Loucy (cell line): ENCODE data around the gene TSR1.

Experiments used
- H2AFZ ChIP-seq: fragments of 200-600 bp; sonication (generic); 2 replicates; pipeline ENCODE4 v1.6.0; 2016; ENCODE audit warnings: antibody characterized with exemption, mild to moderate bottlenecking, low read length, moderate library complexity
- H3F3A ChIP-seq: fragments of 200-600 bp; 2 replicates; pipeline ENCODE4 v1.6.0; 2016; ENCODE audit warnings: antibody characterized with exemption, low read depth, mild to moderate bottlenecking
- H3K27me3 ChIP-seq: fragments of 200-600 bp; sonication (generic); 2 replicates; pipeline ENCODE4 v1.6.1; 2014; ENCODE audit warnings: low read length, mild to moderate bottlenecking; ENCODE audit not compliant: insufficient read depth, poor library complexity, severe bottlenecking
- H3K36me3 ChIP-seq: fragments of 200-600 bp; sonication (generic); 2 replicates; pipeline ENCODE4 v1.6.1; 2016; ENCODE audit warnings: low read length; ENCODE audit not compliant: insufficient read depth
- H3K4me1 ChIP-seq: fragments of 200-600 bp; sonication (generic); 2 replicates; pipeline ENCODE4 v1.5.1; 2014; ENCODE audit warnings: low read length, mild to moderate bottlenecking; ENCODE audit not compliant: insufficient read depth, poor library complexity, severe bottlenecking
- H3K4me2 ChIP-seq: fragments of 200-600 bp; sonication (generic); 2 replicates; pipeline ENCODE4 v1.6.0; 2014; ENCODE audit warnings: antibody characterized with exemption, low read length, low read depth, mild to moderate bottlenecking; ENCODE audit not compliant: poor library complexity, severe bottlenecking
- H3K4me3 ChIP-seq: fragments of 200-600 bp; sonication (generic); 2 replicates; pipeline ENCODE4 v1.5.1; 2014; ENCODE audit warnings: low read length, mild to moderate bottlenecking, mixed read lengths; ENCODE audit not compliant: poor library complexity, severe bottlenecking
- H3K79me2 ChIP-seq: fragments of 200-600 bp; sonication (generic); 2 replicates; pipeline ENCODE4 v1.6.1; 2014; ENCODE audit warnings: low read length; ENCODE audit not compliant: insufficient read depth
- H3K9ac ChIP-seq: fragments of 200-600 bp; sonication (generic); 2 replicates; pipeline ENCODE4 v1.6.0; 2014; ENCODE audit warnings: mild to moderate bottlenecking, low read depth, low read length, moderate library complexity; ENCODE audit not compliant: poor library complexity, severe bottlenecking
- H3K9me2 ChIP-seq: fragments of 200-600 bp; sonication (generic); replicated peaks from 2 replicates; pipeline ENCODE4 v1.6.1; 2016; ENCODE audit warnings: low read depth, low read length, mixed read lengths
- H3K9me3 ChIP-seq: fragments of 200-600 bp; sonication (generic); 2 replicates; pipeline ENCODE4 v1.6.1; 2014; ENCODE audit warnings: mild to moderate bottlenecking, antibody characterized with exemption, low read length, low read depth; ENCODE audit not compliant: insufficient read depth
- H4K20me1 ChIP-seq: fragments of 200-600 bp; sonication (generic); 2 replicates; pipeline ENCODE4 v1.6.0; 2014; ENCODE audit warnings: antibody characterized with exemption, low read length, mild to moderate bottlenecking; ENCODE audit not compliant: insufficient read depth, poor library complexity, severe bottlenecking
- CTCF ChIP-seq: fragments of 200-600 bp; sonication (generic); conservative IDR thresholded peaks from 2 replicates; pipeline ENCODE4 v1.5.1; 2014; ENCODE audit warnings: mild to moderate bottlenecking, antibody characterized with exemption, low read length
- EZH2phosphoT487 ChIP-seq: fragments of 200-600 bp; IDR thresholded peaks from 2 replicates; pipeline ENCODE4 v1.6.1; 2018; ENCODE audit warnings: antibody characterized with exemption, mild to moderate bottlenecking, moderate library complexity, borderline replicate concordance

The TSR1 gene

GRCh38 chr17:2369039-2369438 is 32.8 kb upstream of the TSR1 start:
- peaks cover 6% of the 10 kb centered on the region for H3K4me1 ChIP-seq
- no peaks in the 10 kb centered on the region for H3K9me2 ChIP-seq
- no peak overlapping the region for H3K4me2 ChIP-seq
- H3K79me2 ChIP-seq: no peaks in the 10 kb centered on the region
- no peak overlapping the region for H3K4me3 ChIP-seq
- no peak for TF ChIP-seq EZH2phosphoT487
- no peak for TF ChIP-seq CTCF
- H2AFZ ChIP-seq: no peak overlapping the region
- H3K9ac ChIP-seq: no peak overlapping the region
- peaks cover 6% of the 10 kb centered on the region; the same call in 1 of the 2 replicates for H3K36me3 ChIP-seq
- no peaks in the 10 kb centered on the region for H3F3A ChIP-seq
- H3K27me3 ChIP-seq: no peaks in the 10 kb centered on the region
- no peaks in the 10 kb centered on the region for H4K20me1 ChIP-seq
- no peaks in the 10 kb centered on the region for H3K9me3 ChIP-seq

DNA sequence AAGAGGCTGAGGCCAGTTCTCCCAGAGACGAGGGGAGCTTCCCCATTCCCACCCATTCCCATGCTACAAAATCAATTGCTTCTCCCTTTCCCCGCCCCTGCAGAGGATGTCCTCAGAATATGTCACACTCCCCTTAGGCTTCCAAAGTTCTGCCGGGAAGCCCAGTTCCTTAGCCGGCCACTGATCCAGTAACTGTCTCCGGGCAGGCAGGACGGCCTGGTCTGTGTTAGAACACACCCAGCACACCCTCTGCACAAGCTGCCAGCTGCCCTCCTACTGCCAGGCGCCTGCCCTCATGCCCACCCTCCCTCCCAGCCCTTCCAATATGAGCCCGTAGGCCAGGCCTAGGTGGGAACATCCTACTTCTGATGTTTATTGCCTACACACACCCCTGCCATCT is 32.1 kb upstream of the TSR1 start:
- H3F3A ChIP-seq: no peaks in the 10 kb centered on the region
- no peaks in the 10 kb centered on the region for H3K79me2 ChIP-seq
- H3K27me3 ChIP-seq: no peaks in the 10 kb centered on the region
- TF ChIP-seq CTCF (no peak), EZH2phosphoT487 (no peak)
- H3K4me2 ChIP-seq: no peak overlapping the region
- H3K4me1 ChIP-seq: peaks cover 6% of the 10 kb centered on the region
- H3K9ac ChIP-seq: no peak overlapping the region
- H3K36me3 ChIP-seq: peaks cover 6% of the 10 kb centered on the region; the same call in 1 of the 2 replicates
- no peak overlapping the region for H3K4me3 ChIP-seq
- H3K9me2 ChIP-seq: no peaks in the 10 kb centered on the region
- H2AFZ ChIP-seq: no peak overlapping the region
- H4K20me1 ChIP-seq: no peaks in the 10 kb centered on the region
- no peaks in the 10 kb centered on the region for H3K9me3 ChIP-seq

DNA sequence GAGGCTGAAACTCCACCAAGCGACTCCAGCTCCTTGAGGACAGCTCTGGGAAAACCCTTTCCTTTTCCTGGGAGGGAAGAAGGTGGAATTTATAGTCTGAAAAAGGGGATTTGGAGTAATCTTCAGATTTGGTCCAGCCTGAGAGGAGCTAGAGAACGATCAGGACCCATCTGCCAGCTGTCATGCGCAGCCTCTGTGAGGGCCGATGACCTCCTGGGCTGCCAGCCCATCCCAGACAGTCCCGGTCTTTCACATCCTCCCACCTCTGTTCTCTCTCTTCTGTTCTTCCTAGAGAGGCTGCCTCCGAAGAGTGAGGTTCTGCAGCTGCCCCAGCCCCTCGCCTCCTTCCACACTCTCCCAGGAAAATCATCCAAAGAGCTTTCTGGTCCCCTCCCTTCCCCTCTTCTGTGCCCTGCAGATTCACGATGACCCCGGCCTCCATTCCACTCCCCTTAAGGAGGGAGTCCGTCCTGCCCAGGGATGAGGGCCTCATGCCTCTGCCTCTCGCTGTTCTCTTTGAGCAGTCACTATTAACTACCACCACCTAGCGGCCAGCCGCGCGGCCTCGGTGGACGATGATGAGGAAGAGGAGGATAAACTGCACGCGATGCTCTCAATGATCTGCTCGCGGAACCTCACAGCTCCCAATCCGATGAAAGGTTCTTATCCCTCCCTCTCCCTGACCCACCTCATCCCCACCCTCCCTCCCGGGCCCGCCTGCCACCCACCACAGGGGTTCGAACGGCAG is 30.7 kb upstream of the TSR1 start:
- H3K4me2 ChIP-seq: no peak overlapping the region
- H3K4me3 ChIP-seq: no peak overlapping the region
- H3K27me3 ChIP-seq: no peaks in the 10 kb centered on the region
- TF ChIP-seq EZH2phosphoT487 (no peak), CTCF (no peak)
- H3F3A ChIP-seq: no peaks in the 10 kb centered on the region
- H2AFZ ChIP-seq: no peak overlapping the region
- H4K20me1 ChIP-seq: no peaks in the 10 kb centered on the region
- no peaks in the 10 kb centered on the region for H3K9me3 ChIP-seq
- H3K9ac ChIP-seq: no peak overlapping the region
- H3K79me2 ChIP-seq: no peaks in the 10 kb centered on the region
- peaks cover 6% of the 10 kb centered on the region for H3K4me1 ChIP-seq
- peaks cover 6% of the 10 kb centered on the region; the same call in 1 of the 2 replicates for H3K36me3 ChIP-seq
- H3K9me2 ChIP-seq: no peaks in the 10 kb centered on the region
